B cell (primary cell): ENCODE data around the gene IL1RAP.

Experiments used
- EZH2 ChIP-seq: IDR thresholded peaks from 2 replicates; pipeline ENCODE4 v1.6.1; 2012; ENCODE audit warnings: borderline replicate concordance, low read depth, mild to moderate bottlenecking, moderate library complexity, low read length; ENCODE audit not compliant: insufficient read depth, poor library complexity, severe bottlenecking
- TF ChIP-seq, protein P1 (sequence below): fragments of 200-600 bp; IDR thresholded peaks from one replicate; pipeline ENCODE4 v1.8.0; 2022; ENCODE audit warnings: antibody characterized with exemption, mild to moderate bottlenecking

DNA sequence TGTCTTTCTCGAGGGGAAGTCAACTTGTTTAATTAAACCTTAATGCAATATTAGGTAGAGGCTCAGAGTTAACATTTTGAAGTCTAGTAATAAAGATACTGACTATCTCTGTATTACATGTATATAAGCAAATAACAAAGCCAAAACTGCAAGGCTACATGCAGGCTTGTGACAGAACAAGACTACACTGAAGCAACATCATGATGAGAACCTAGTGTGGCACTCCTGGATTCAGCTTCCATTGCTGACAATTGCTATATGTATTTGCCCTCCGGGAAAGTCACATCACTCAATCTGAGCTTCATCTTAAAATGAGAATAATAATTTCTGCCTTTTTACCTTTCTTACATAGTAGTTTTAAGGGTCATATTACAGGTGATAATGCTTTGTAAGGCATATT lies 15.6 kb upstream of the IL1RAP start:
- no peak for TF ChIP-seq EZH2
- TF ChIP-seq, protein P1, sequence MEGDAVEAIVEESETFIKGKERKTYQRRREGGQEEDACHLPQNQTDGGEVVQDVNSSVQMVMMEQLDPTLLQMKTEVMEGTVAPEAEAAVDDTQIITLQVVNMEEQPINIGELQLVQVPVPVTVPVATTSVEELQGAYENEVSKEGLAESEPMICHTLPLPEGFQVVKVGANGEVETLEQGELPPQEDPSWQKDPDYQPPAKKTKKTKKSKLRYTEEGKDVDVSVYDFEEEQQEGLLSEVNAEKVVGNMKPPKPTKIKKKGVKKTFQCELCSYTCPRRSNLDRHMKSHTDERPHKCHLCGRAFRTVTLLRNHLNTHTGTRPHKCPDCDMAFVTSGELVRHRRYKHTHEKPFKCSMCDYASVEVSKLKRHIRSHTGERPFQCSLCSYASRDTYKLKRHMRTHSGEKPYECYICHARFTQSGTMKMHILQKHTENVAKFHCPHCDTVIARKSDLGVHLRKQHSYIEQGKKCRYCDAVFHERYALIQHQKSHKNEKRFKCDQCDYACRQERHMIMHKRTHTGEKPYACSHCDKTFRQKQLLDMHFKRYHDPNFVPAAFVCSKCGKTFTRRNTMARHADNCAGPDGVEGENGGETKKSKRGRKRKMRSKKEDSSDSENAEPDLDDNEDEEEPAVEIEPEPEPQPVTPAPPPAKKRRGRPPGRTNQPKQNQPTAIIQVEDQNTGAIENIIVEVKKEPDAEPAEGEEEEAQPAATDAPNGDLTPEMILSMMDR = no peak
